NCI-H2029 (cell line): ENCODE measurements around the gene PLEK2.
"Not testable (repeated sequence)": the region's sequence is repeated elsewhere in the genome, so short reads cannot be mapped to it uniquely, and the experiment has no call there.

ENCODE experiments used
- DNase-seq: peaks from one replicate; lab custom pipeline; 2025; lab: John Stamatoyannopoulos, UW

Gene PLEK2

GRCh38 chr14:67411820-67412421 lies at the start of gene PLEK2:
Gene PLEK2, minus strand, starts transcription at chr14:67412165. Its CDS starts 106 bp downstream, at chr14:67412059.
- DNase-seq: peak; percentile 32

GRCh38 chr14:67461341-67461985 lies 49.5 kb upstream of the PLEK2 start:
- peak; percentile 2 for DNase-seq

GRCh38 chr14:67459336-67459735 lies 47.4 kb upstream of the PLEK2 start:
- DNase-seq: no peak

- DNase-seq: peak; percentile 80
These were observed 45.8 kb upstream of the PLEK2 start for GRCh38 chr14:67457782-67458181.

- no peak for DNase-seq
These were observed 44.8 kb upstream of the PLEK2 start for GRCh38 chr14:67456732-67457131.

- no peak for DNase-seq
These were observed 41.8 kb upstream of the PLEK2 start for GRCh38 chr14:67453575-67454300.

GRCh38 chr14:67451667-67452066 lies 39.7 kb upstream of the PLEK2 start:
- not testable (repeated sequence) for DNase-seq

- no peak for DNase-seq
These were observed 37.1 kb upstream of the PLEK2 start for GRCh38 chr14:67449096-67449495.

GRCh38 chr14:67447033-67447381 lies 35.0 kb upstream of the PLEK2 start:
- no peak for DNase-seq

GRCh38 chr14:67446371-67447032 lies 34.5 kb upstream of the PLEK2 start:
- DNase-seq: peak; percentile 26

- DNase-seq: no peak
These were observed 32.4 kb upstream of the PLEK2 start for GRCh38 chr14:67444395-67444794.

- DNase-seq: peak; percentile 80
These were observed 30.4 kb upstream of the PLEK2 start for GRCh38 chr14:67442139-67442906.

GRCh38 chr14:67441672-67442071 lies 29.7 kb upstream of the PLEK2 start:
- DNase-seq: no peak

GRCh38 chr14:67441256-67441655 lies 29.3 kb upstream of the PLEK2 start:
- no peak for DNase-seq

- peak; percentile 44 for DNase-seq
These were observed 28.5 kb upstream of the PLEK2 start for GRCh38 chr14:67440513-67440912.

- no peak for DNase-seq
These were observed 27.0 kb upstream of the PLEK2 start for GRCh38 chr14:67438969-67439368.

GRCh38 chr14:67436006-67436866 lies 24.3 kb upstream of the PLEK2 start:
- no peak for DNase-seq

- DNase-seq: no peak
These were observed 23.6 kb upstream of the PLEK2 start for GRCh38 chr14:67435603-67436002.

GRCh38 chr14:67432050-67432564 lies 20.1 kb upstream of the PLEK2 start:
- DNase-seq: no peak

- DNase-seq: no peak
These were observed 17.7 kb upstream of the PLEK2 start for GRCh38 chr14:67429510-67430205.
